HG03103 (cell line): ENCODE results near the gene TRHDE.
"Not testable (repeated sequence)": the region's sequence is repeated elsewhere in the genome, so short reads cannot be mapped to it uniquely, and the experiment has no call there.

ENCODE experiments used
- ATAC-seq: cut with Tn5 transposase; IDR thresholded peaks from one replicate; pipeline ENCODE4 v1.9.1; 2021; ENCODE audit warnings: low read depth; ENCODE audit not compliant: unreplicated experiment

TRHDE gene

GRCh38 chr12:72505227-72505626 is 233.1 kb downstream of the TRHDE start:
- no peak for ATAC-seq

GRCh38 chr12:72509891-72510290 is 237.7 kb downstream of the TRHDE start:
- no peak for ATAC-seq

GRCh38 chr12:72510772-72511171 is 238.6 kb downstream of the TRHDE start:
- no peak for ATAC-seq

- no peak for ATAC-seq
Measured at GRCh38 chr12:72511498-72511897, 239.3 kb downstream of the TRHDE start.

GRCh38 chr12:72511906-72512305 is 239.7 kb downstream of the TRHDE start:
- ATAC-seq, result no peak

- ATAC-seq, result not testable (repeated sequence)
Measured at GRCh38 chr12:72520044-72520678, 248.0 kb downstream of the TRHDE start.

GRCh38 chr12:72521326-72521725 is 249.2 kb downstream of the TRHDE start:
- no peak for ATAC-seq

- no peak for ATAC-seq
Measured at GRCh38 chr12:72522411-72522810, 250.2 kb downstream of the TRHDE start.

GRCh38 chr12:72523754-72524153 is 251.6 kb downstream of the TRHDE start:
- ATAC-seq, result no peak

- ATAC-seq, result no peak
Measured at GRCh38 chr12:72535212-72535990, 263.2 kb downstream of the TRHDE start.

- ATAC-seq, result no peak
Measured at GRCh38 chr12:72540811-72541210, 268.6 kb downstream of the TRHDE start.

- no peak for ATAC-seq
Measured at GRCh38 chr12:72543777-72544467, 271.8 kb downstream of the TRHDE start.

GRCh38 chr12:72546106-72546505 is 273.9 kb downstream of the TRHDE start:
- no peak for ATAC-seq

- ATAC-seq, result no peak
Measured at GRCh38 chr12:72547573-72547972, 275.4 kb downstream of the TRHDE start.

GRCh38 chr12:72549184-72549583 is 277.0 kb downstream of the TRHDE start:
- ATAC-seq, result no peak

GRCh38 chr12:72560003-72560769 is 288.0 kb downstream of the TRHDE start:
- ATAC-seq, result no peak

- peak; percentile 89 for ATAC-seq
Measured at GRCh38 chr12:72570601-72571000, 298.4 kb downstream of the TRHDE start.

- no peak for ATAC-seq
Measured at GRCh38 chr12:72574138-72574537, 302.0 kb downstream of the TRHDE start.

GRCh38 chr12:72578327-72578726 is 306.2 kb downstream of the TRHDE start:
- no peak for ATAC-seq

GRCh38 chr12:72586456-72586855 is 314.3 kb downstream of the TRHDE start:
- ATAC-seq, result no peak

GRCh38 chr12:72602581-72602980 is 330.4 kb downstream of the TRHDE start:
- ATAC-seq, result no peak
